HepG2 (cell line): ENCODE measurements around the gene ZMYND12. TPM values are rescaled to one million over a fixed set of nuclear protein-coding genes. Genes with fewer than 3 reads are reported as not detected.

Experiments used
- ARHGAP35 ChIP-seq: sonication (generic); formaldehyde crosslinking; IDR thresholded peaks from 2 replicates; pipeline ENCODE4 v1.9.0; 2022; ENCODE audit warnings: mild to moderate bottlenecking, inconsistent platforms, moderate library complexity, missing genetic modification reagents, borderline replicate concordance
- ASH2L ChIP-seq: fragments of 300-600, 200-600 bp; sonication (generic); IDR thresholded peaks from 2 replicates; pipeline ENCODE4 v1.7.0; 2017; ENCODE audit warnings: low read depth, mild to moderate bottlenecking, moderate library complexity, mixed read lengths, low read length; ENCODE audit not compliant: insufficient read length
- CBX5 ChIP-seq: sonication (generic); formaldehyde crosslinking; IDR thresholded peaks from 2 replicates; pipeline ENCODE4 v1.4.0; 2020; ENCODE audit warnings: missing genetic modification reagents, borderline replicate concordance
- ELF1 ChIP-seq: sonication (generic); formaldehyde crosslinking; IDR thresholded peaks from 2 replicates; pipeline ENCODE4 v1.4.0; 2020; ENCODE audit warnings: missing genetic modification reagents
- HDAC1 ChIP-seq: sonication (generic); formaldehyde crosslinking; IDR thresholded peaks from 2 replicates; pipeline ENCODE4 v1.5.1; 2020; ENCODE audit warnings: mild to moderate bottlenecking, missing genetic modification reagents
- KDM2A ChIP-seq: sonication (generic); formaldehyde crosslinking; IDR thresholded peaks from 2 replicates; pipeline ENCODE4 v1.4.0; 2020; ENCODE audit warnings: low read depth, missing genetic modification reagents, borderline replicate concordance
- NFYC ChIP-seq: IDR thresholded peaks from 2 replicates; pipeline ENCODE4 v1.6.1; 2016; ENCODE audit warnings: missing genetic modification reagents, missing compliant biosample characterization
- RBFOX2 ChIP-seq: fragments of 200-400 bp; formaldehyde crosslinking; IDR thresholded peaks from 2 replicates; pipeline ENCODE4 v1.6.1; 2017; ENCODE audit warnings: low read depth, mild to moderate bottlenecking, low read length
- RXRB ChIP-seq: IDR thresholded peaks from 2 replicates; pipeline ENCODE4 v1.6.1; 2016; ENCODE audit warnings: borderline replicate concordance, missing genetic modification reagents, missing compliant biosample characterization
- SNAPC5 ChIP-seq: sonication (generic); formaldehyde crosslinking; IDR thresholded peaks from 2 replicates; pipeline ENCODE4 v1.8.1; 2023; ENCODE audit warnings: mild to moderate bottlenecking, missing genetic modification reagents, borderline replicate concordance
- TFDP2 ChIP-seq: sonication (generic); formaldehyde crosslinking; IDR thresholded peaks from 2 replicates; pipeline ENCODE4 v1.4.0; 2020; ENCODE audit warnings: missing genetic modification reagents
- ZBTB44 ChIP-seq: sonication (generic); formaldehyde crosslinking; IDR thresholded peaks from 2 replicates; pipeline ENCODE4 v1.4.0; 2020; ENCODE audit warnings: missing genetic modification reagents
- ZNF124 ChIP-seq: sonication (generic); formaldehyde crosslinking; IDR thresholded peaks from 2 replicates; pipeline ENCODE4 v1.4.0; 2020; ENCODE audit warnings: missing genetic modification reagents
- ZNF441 ChIP-seq: sonication (generic); formaldehyde crosslinking; IDR thresholded peaks from 2 replicates; pipeline ENCODE4 v1.7.0; 2021; ENCODE audit warnings: missing genetic modification reagents, borderline replicate concordance
- ZNF687 ChIP-seq: sonication (generic); formaldehyde crosslinking; IDR thresholded peaks from 2 replicates; pipeline ENCODE4 v1.5.1; 2020; ENCODE audit warnings: mild to moderate bottlenecking, missing genetic modification reagents, moderate library complexity
- ZNF770 ChIP-seq: sonication (generic); formaldehyde crosslinking; IDR thresholded peaks from 2 replicates; pipeline ENCODE4 v1.5.0; 2020; ENCODE audit warnings: mild to moderate bottlenecking, missing genetic modification reagents
- ZXDC ChIP-seq: sonication (generic); formaldehyde crosslinking; IDR thresholded peaks from 2 replicates; pipeline ENCODE4 v1.5.0; 2020; ENCODE audit warnings: mild to moderate bottlenecking, missing genetic modification reagents
- polyA plus RNA-seq, 8 experiments: library from polyadenylated mRNA; depleted of rRNA in 3 of 8; stranded (reverse) in 7 of 8; unstranded in 1 of 8; fragments of >200 nt; fragmentation: Illumina TruSeq in 4 of 8; extraction: Trizol in 4 of 8; gene quantifications; 2 replicates each; pipeline versions ENCODE4 v1.2.1 to v1.2.3, GENCODE V29; 2011 to 2016; ENCODE audit warnings: low read depth in 4 of 8, missing spikeins in 1 of 8, mixed read lengths in 1 of 8; ENCODE audit not compliant: insufficient read depth in 1 of 8
- total RNA-seq, 5 experiments: library from RNA; depleted of rRNA; stranded (reverse); fragments of >200 nt; fragmentation: Illumina TruSeq; extraction: Trizol; gene quantifications; 2 replicates each; pipeline ENCODE4 v1.2.3, GENCODE V29; 2016; ENCODE audit warnings: low read depth in 1 of 5

The ZMYND12 gene
- total and polyA plus RNA-seq, 2 of the 13 experiments (the other 11 are each of a cell fraction or from before 2014, with no cell fraction given), result 0.13 to 0.71 TPM

GRCh38 chr1:42456754-42457089, 900 bp upstream of the ZMYND12 start (continued):
- TF ChIP-seq ZNF687 (CRISPR knock-in tag) (peak; percentile 48), KDM2A (CRISPR knock-in tag) (peak; percentile 15; the same call in 1 of the 2 replicates), ZNF441 (CRISPR knock-in tag) (0 out of 2 replicates have a peak, but pooled peaks have one; percentile 16), ARHGAP35 (CRISPR knock-in tag) (peak; percentile 31; the same call in 1 of the 2 replicates), SNAPC5 (CRISPR knock-in tag) (no peak), ZXDC (CRISPR knock-in tag) (no peak), ELF1 (CRISPR knock-in tag) (peak; percentile 99), ZBTB44 (CRISPR knock-in tag) (peak; percentile 47; the same call in 1 of the 2 replicates), TFDP2 (CRISPR knock-in tag) (0 out of 2 replicates have a peak, but pooled peaks have one; percentile 36), HDAC1 (CRISPR knock-in tag) (peak; percentile 41; the same call in 1 of the 2 replicates), NFYC (CRISPR knock-in tag) (no peak), RXRB (CRISPR knock-in tag) (peak; percentile 5; the same call in 1 of the 2 replicates), ZNF770 (no peak; the same call in 1 of the 2 replicates), RBFOX2 (peak; percentile 85), CBX5 (CRISPR knock-in tag) (peak; percentile 3; the same call in 1 of the 2 replicates), ZNF124 (CRISPR knock-in tag) (peak; percentile 55; the same call in 1 of the 2 replicates), ASH2L (peak; percentile 5)
